ENCODE data around the gene ANKS4B. TPM values are rescaled to one million over a fixed set of nuclear protein-coding genes. Genes with fewer than 3 reads are reported as not detected.
"Not testable (repeated sequence)": the region's sequence is repeated elsewhere in the genome, so short reads cannot be mapped to it uniquely, and the experiment has no call there.

ANKS4B gene
- total and polyA plus RNA-seq, 8 donors, result 0.23 to 9.0 (median 0.61) TPM; not detected in 3

DNA sequence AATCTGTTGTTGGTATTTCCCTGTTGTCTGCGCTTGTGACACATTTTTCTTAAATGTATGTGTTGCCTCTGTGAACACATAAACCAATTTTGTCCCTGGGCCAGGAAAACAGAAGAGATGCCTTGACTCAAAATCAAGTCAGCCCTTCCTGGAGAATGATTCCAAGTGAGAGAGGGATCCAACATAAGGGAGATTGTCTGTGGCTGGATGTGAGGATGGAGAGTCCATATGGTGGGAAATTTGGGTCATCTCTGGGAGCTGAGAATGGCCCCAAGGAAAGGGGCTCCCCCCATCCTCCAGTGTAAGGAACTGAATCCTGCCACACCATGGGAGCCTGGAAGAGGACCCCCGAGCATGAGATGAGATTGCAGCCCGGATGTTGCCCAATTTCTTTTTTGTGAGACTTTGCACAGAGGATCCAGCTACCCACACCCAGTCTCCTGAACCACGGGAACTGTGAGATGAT is 31.1 kb downstream of the ANKS4B start:
- TF ChIP-seq, protein P1, sequence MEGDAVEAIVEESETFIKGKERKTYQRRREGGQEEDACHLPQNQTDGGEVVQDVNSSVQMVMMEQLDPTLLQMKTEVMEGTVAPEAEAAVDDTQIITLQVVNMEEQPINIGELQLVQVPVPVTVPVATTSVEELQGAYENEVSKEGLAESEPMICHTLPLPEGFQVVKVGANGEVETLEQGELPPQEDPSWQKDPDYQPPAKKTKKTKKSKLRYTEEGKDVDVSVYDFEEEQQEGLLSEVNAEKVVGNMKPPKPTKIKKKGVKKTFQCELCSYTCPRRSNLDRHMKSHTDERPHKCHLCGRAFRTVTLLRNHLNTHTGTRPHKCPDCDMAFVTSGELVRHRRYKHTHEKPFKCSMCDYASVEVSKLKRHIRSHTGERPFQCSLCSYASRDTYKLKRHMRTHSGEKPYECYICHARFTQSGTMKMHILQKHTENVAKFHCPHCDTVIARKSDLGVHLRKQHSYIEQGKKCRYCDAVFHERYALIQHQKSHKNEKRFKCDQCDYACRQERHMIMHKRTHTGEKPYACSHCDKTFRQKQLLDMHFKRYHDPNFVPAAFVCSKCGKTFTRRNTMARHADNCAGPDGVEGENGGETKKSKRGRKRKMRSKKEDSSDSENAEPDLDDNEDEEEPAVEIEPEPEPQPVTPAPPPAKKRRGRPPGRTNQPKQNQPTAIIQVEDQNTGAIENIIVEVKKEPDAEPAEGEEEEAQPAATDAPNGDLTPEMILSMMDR (IDR thresholded peaks at IDR 0.05), result no peak
- no peak for TF ChIP-seq EP300 (IDR thresholded peaks at IDR 0.05)
- TF ChIP-seq POLR2AphosphoS5 (IDR thresholded peaks at IDR 0.05), result no peak
- no peak for TF ChIP-seq POLR2A (IDR thresholded peaks at IDR 0.05)
- H3K4me3 ChIP-seq, result no peak overlapping the region
- peak in 1 of 2 donors; percentile 16 for DNase-seq
- WGBS, 5 donors, result 65 to 84% (median 78%) methylated on average over 4 of the region's 4 CpGs
- H3K27ac ChIP-seq, result peak overlapping the region in 1 of 5 donors; percentile 13
- no peaks in the 10 kb centered on the region for H3K9me3 ChIP-seq
- H3K27me3 ChIP-seq, result no peaks in the 10 kb centered on the region
- intact Hi-C loops (cut with DNase I; ENCODE audit: low total_unique reads), result no loop called here
- peaks cover 0 to 26% (median 7%) of the 10 kb centered on the region in 4 donors for H3K4me1 ChIP-seq
- no peaks in the 10 kb centered on the region for H3K36me3 ChIP-seq

DNA sequence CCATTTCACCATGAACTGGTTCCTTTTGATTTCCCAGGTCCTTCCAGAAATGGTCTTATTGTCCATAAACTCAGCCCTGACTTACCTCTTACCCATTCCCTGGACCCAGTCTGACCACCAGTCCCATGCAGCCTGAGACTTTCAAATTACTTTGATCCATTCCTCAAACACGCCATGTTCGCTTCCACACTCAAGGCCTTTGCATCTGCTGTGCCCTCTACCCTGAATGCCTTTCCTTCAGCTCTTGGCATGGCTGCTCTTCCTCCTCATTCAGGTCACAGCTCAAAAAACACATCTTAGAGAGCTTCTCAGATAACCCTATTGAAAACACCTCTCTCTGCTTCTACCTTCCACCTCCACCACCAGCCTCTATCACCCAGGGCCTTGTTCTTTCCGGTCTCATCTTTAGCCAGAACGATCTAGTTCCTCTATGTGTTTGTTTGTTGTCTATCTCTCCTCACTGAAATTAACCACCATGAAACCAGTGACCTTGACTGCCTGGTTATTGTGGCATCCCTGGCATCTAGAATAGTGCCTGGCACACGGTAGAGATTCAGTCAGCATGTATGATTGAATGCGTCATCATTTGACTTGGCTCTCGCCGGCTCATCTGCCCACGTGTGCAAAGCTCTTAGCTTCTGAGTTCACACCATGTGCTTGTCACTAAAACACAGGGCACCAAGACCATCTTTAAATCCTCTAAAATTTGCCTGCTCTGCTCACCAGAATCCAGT is 31.8 kb downstream of the ANKS4B start:
- Histone ChIP-seq H3K36me3 (no peaks in the 10 kb centered on the region), H3K4me1 (peaks cover 0 to 26% (median 7%) of the 10 kb centered on the region in 4 donors), H3K9me3 (no peaks in the 10 kb centered on the region), H3K4me3 (no peak overlapping the region), H3K27ac (no peak overlapping the region), H3K27me3 (no peaks in the 10 kb centered on the region)
- no peak for TF ChIP-seq POLR2AphosphoS5 (IDR thresholded peaks at IDR 0.05)
- no peak for TF ChIP-seq EP300 (IDR thresholded peaks at IDR 0.05)
- no peak for TF ChIP-seq POLR2A (IDR thresholded peaks at IDR 0.05)
- TF ChIP-seq, protein P1 (IDR thresholded peaks at IDR 0.05), result no peak
- intact Hi-C loops (cut with DNase I; ENCODE audit: low total_unique reads), result no loop called here
- no peak for DNase-seq
- WGBS, 5 donors, result 88 to 94% (median 91%) methylated on average over 9 of the region's 9 CpGs

DNA sequence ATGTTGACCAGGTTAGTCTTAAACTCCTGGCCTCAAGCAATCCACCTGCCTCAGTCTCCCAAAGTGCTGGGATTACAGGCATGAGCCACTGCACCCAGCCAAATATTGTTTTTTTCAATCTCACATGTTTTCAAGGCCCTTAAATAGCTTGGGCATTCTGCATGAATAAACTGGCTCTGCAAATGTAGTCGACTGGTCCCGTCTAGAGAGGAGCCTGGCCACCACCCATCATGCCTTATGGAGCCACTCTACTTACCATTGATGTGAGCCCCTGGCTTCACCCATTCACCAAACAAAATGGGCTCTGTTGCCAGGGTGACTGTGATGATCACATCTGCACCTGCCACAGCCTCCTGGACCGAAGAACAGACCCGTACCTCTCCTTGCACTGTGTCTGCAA is 33.8 kb downstream of the ANKS4B start:
- no peak for TF ChIP-seq POLR2AphosphoS5 (IDR thresholded peaks at IDR 0.05)
- DNase-seq, result no peak
- no peak overlapping the region for H3K4me3 ChIP-seq
- intact Hi-C loops (cut with DNase I; ENCODE audit: low total_unique reads), result no loop called here
- H3K27me3 ChIP-seq, result no peaks in the 10 kb centered on the region
- no peaks in the 10 kb centered on the region for H3K36me3 ChIP-seq
- no peaks in the 10 kb centered on the region for H3K9me3 ChIP-seq
- peaks cover 0 to 10% (median 3%) of the 10 kb centered on the region in 4 donors for H3K4me1 ChIP-seq
- 87 to 94% (median 89%) methylated on average over 4 of the region's 4 CpGs for WGBS, 5 donors
- H3K27ac ChIP-seq, result no peak overlapping the region

DNA sequence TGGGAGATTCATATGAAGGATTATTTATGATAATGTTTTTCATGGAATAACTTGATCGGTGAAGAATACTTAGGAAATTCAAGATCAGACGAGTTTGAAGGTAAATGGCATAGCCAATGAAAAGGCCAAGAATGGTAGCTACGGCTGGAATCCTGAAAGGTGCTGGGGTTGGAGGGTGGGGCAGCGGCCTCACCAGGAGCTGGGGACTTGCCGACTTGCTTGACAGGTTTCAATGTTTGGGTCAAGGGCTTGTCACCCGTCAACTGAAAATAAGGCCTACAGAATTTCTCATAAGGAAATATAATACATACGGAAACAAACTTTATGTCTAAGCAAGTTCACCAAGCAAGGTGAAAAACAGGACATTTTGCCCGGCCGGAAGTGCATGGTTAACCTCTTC is 34.7 kb downstream of the ANKS4B start:
- no peak for TF ChIP-seq POLR2A (IDR thresholded peaks at IDR 0.05)
- H3K4me3 ChIP-seq, result no peak overlapping the region
- peaks cover 0 to 10% (median 3%) of the 10 kb centered on the region in 4 donors for H3K4me1 ChIP-seq
- intact Hi-C loops (cut with DNase I; ENCODE audit: low total_unique reads), result no loop called here
- H3K27me3 ChIP-seq, result no peaks in the 10 kb centered on the region
- 71 to 85% (median 81%) methylated on average over 9 of the region's 9 CpGs for WGBS, 5 donors
- no peak overlapping the region for H3K27ac ChIP-seq
- no peaks in the 10 kb centered on the region for H3K9me3 ChIP-seq
- DNase-seq, result peak in 1 of 2 donors; percentile 26
- no peaks in the 10 kb centered on the region for H3K36me3 ChIP-seq

DNA sequence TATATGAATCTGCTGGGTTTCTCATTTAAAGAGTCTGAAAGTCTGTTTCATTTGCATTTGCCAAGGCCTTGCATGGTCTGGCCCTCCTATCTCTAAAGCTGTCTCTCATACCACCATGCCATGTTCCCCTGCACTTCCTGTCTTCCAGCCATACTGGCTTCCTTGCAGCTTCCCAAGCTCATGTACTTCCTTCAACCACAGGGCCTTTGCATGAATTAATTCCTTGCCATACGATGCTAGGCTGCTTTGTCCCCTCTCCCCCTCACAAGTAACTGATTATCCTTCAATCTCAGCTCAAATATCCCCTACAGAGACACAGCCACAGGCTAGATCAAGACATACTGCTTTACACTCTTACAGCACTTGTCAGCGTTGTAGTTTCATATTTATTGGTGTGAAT is 38.8 kb downstream of the ANKS4B start:
- no peak overlapping the region for H3K4me3 ChIP-seq
- H3K9me3 ChIP-seq, result no peaks in the 10 kb centered on the region
- TF ChIP-seq POLR2A (IDR thresholded peaks at IDR 0.05), result no peak
- TF ChIP-seq EP300 (IDR thresholded peaks at IDR 0.05), result no peak
- no peak for TF ChIP-seq POLR2AphosphoS5 (IDR thresholded peaks at IDR 0.05)
- TF ChIP-seq, protein P1 (IDR thresholded peaks at IDR 0.05), result no peak
- intact Hi-C loops (cut with DNase I; ENCODE audit: low total_unique reads), result no loop called here
- no peak overlapping the region for H3K27ac ChIP-seq
- 61 to 81% (median 70%) methylated on average over 2 of the region's 2 CpGs for WGBS, 5 donors
- no peaks in the 10 kb centered on the region for H3K36me3 ChIP-seq
- DNase-seq, result no peak
- H3K27me3 ChIP-seq, result peaks cover 0 to 32% (median 11%) of the 10 kb centered on the region in 3 donors
- no peaks in the 10 kb centered on the region for H3K4me1 ChIP-seq

DNA sequence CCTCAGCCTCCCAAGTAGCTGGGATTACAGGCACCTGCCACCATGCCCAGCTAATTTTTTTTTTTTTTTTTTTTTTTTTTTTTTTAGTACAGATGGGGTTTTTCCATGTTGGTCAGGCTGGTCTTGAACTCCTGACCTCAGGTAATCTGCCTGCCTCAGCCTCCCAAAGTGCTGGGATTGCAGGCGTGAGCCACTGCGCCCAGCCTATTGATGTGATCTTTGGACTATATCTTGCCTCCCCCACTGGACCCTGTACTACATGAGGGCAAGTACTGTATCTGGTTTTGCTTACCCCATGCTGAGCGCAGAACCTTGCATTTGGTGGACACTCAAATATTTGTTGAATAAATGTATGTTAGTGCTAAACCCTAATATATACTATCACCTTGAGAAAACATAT is 39.3 kb downstream of the ANKS4B start:
- H3K27ac ChIP-seq; H3K9me3 ChIP-seq; H3K4me1 ChIP-seq; H3K4me3 ChIP-seq; intact Hi-C loops (cut with DNase I; ENCODE audit: low total_unique reads); DNase-seq; H3K36me3 ChIP-seq: not testable (repeated sequence)
- 86 to 90% (median 88%) methylated on average over 1 to 3 of the region's 3 CpGs for WGBS, 5 donors
- peaks cover 0 to 37% (median 16%) of the 10 kb centered on the region in 3 donors for H3K27me3 ChIP-seq

Data from stomach (tissue), 9 donors.